Measurements from ENCODE around the gene GRID1.

DNA sequence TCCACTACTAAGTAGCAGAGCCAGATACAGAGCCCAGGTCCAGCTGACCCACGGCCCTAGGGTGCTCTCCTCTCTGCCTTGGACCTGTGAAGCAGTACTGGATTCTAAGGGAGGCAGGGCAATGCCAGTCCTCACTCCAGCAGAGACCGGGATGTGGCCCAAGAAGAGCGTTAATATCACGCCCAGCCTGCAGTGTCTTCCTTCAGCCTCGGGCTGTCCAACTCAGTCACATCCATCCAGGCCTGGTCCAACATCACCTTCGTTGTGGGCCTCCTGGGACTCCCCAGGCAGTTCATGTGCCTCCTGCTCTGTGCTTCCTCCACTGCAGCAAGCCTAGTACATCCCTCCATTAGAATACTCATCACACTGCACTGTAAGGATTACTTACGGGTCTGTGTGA, 114.5 kb downstream of the GRID1 start:
- TF ChIP-seq POLR2A (IDR thresholded peaks at IDR 0.05) (no peak), POLR2AphosphoS5 (IDR thresholded peaks at IDR 0.05) (no peak)
- TF ChIP-seq, protein P1, sequence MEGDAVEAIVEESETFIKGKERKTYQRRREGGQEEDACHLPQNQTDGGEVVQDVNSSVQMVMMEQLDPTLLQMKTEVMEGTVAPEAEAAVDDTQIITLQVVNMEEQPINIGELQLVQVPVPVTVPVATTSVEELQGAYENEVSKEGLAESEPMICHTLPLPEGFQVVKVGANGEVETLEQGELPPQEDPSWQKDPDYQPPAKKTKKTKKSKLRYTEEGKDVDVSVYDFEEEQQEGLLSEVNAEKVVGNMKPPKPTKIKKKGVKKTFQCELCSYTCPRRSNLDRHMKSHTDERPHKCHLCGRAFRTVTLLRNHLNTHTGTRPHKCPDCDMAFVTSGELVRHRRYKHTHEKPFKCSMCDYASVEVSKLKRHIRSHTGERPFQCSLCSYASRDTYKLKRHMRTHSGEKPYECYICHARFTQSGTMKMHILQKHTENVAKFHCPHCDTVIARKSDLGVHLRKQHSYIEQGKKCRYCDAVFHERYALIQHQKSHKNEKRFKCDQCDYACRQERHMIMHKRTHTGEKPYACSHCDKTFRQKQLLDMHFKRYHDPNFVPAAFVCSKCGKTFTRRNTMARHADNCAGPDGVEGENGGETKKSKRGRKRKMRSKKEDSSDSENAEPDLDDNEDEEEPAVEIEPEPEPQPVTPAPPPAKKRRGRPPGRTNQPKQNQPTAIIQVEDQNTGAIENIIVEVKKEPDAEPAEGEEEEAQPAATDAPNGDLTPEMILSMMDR (IDR thresholded peaks at IDR 0.05 in 8 of 11, conservative IDR thresholded peaks at IDR 0.05 in 3 of 11) = no peak
